GM13977 (cell line): ENCODE results near the gene LRP1B.

Experiments
- DNase-seq: peaks from one replicate; pipeline ENCODE4 v3.0.0; 2012; ENCODE audit warnings: low spot score
- CTCF ChIP-seq: IDR thresholded peaks from 2 replicates; pipeline ENCODE4 v1.5.1; 2012; ENCODE audit warnings: mild to moderate bottlenecking, control low read depth; ENCODE audit not compliant: insufficient read depth; ENCODE audit errors: extremely low read depth, missing control alignments
- in situ Hi-C: fragments of 300-500 bp; cut with MboI; formaldehyde crosslinking; loops from one replicate; pipeline ENCODE4 v1.12.0; 2022; ENCODE audit warnings: low sequenced_read_pairs, low pct_unique_long_range_greater_than_20kb, mixed read lengths, inconsistent platforms; ENCODE audit not compliant: unreplicated experiment

The LRP1B gene

GRCh38 chr2:141582213-141582612, 548.6 kb downstream of the LRP1B start:
- in situ Hi-C loops: no loop called here
- no peak for DNase-seq
- no peak for TF ChIP-seq CTCF

GRCh38 chr2:141579071-141579470, 551.7 kb downstream of the LRP1B start:
- in situ Hi-C loops: no loop called here
- no peak for TF ChIP-seq CTCF
- DNase-seq: no peak

DNA sequence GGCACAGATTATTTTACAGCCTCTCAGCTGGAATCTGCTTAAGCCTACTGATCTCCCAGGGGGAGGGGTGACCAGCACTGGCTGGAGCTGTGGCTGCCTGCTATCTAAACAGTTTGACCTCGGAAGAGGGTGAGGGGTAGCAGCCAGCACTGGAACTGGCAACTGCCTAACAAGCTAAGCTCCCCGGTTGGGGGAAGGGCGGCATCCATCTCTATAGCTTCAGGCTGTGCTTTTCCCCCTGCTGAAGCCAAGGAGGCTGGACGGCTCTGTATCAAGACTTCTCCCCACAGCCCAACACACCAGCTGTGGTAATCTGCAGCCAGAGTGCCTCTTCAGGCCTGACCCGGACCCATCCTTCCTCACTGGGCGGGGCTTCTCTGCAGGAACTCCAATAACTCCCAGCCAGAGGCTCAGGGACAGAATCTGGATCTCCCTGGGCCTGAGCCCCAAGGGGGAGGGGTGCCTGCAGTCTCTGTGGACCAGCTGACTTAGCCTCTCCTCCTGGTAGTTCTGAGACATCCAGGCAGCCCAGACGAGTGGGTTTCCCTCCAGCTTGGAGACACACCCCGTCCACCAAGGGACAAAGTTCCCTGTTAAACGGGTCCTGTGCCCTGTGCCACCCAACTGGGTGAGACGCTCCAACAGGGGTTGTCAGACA, 560.2 kb downstream of the LRP1B start:
- no peak for DNase-seq
- in situ Hi-C loops: no loop called here
- no peak for TF ChIP-seq CTCF

- in situ Hi-C loops: no loop called here
- no peak for TF ChIP-seq CTCF
- no peak for DNase-seq
These were observed 560.9 kb downstream of the LRP1B start for GRCh38 chr2:141569941-141570340.

DNA sequence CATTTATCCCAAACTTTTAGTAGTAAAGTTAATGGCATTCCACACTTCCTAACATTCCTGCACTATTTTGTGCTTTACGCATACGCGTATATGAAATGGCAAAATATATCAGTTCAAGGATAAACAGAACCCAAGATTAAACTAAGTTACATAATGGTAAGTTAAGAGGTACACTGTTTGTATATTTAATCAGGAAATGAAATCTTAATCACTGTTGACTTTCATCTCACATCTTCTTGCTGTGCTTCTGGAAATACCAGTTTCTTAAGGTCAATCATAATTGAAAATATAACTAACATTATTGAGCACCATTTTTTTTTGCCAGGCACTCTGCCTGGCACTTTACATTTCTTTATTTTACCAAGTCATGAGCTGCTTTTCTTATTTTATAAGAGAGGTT, 565.2 kb downstream of the LRP1B start:
- no peak for TF ChIP-seq CTCF
- in situ Hi-C loops: no loop called here
- DNase-seq: no peak

DNA sequence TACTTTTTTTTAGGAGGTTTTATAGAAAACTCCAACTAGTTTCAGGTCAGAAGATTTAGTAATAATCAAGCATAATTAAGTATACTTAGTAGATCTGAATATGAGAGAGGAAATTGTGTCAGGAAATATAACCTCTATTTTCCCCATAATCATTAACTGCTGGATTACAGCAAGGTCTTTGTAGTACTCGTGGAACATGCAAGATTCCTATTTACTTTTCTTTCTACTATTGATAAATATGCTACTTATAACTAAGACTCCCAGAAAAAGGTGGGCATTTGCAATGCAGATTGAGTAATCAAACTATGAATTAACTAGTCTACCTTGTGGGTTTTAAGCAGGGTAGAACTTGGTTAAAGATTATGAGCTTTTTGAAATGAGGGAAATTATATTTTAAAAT, 570.1 kb downstream of the LRP1B start:
- no peak for DNase-seq
- TF ChIP-seq CTCF: no peak
- in situ Hi-C loops: no loop called here
